Measurements from ENCODE around the gene SLC6A19. TPM values are rescaled to one million over a fixed set of nuclear protein-coding genes. Genes with fewer than 3 reads are reported as not detected.

Gene SLC6A19
- polyA plus RNA-seq, 1 experiment: not detected

DNA sequence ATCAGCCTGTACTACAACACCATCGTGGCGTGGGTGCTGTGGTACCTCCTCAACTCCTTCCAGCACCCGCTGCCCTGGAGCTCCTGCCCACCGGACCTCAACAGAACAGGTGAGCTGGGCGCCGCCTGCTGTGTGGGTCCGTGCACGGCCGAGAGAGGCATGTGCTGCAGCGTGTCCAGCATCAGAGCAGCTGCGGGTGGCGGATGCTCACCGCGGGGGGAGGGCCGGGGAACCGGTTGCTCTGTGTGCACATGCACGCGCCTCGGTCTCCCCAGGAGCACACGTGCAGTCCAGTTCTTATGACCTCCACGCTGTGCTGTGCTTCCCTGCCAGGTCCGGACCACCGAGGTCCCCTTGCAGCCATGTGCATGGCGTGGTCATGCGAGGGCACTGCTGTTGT, 31.4 kb downstream of the SLC6A19 start:
- no peak overlapping the region for H3K4me3 ChIP-seq (ENCODE audit: low read depth, low read length)
- no peaks in the 10 kb centered on the region for H3K36me3 ChIP-seq (ENCODE audit: control insufficient read depth, insufficient read depth, low read length)
- ChIA-PET CTCF (no interaction called here), POLR2A (no interaction called here)
- no peak for DNase-seq (ENCODE audit: low read depth)
- TF ChIP-seq, protein P1, sequence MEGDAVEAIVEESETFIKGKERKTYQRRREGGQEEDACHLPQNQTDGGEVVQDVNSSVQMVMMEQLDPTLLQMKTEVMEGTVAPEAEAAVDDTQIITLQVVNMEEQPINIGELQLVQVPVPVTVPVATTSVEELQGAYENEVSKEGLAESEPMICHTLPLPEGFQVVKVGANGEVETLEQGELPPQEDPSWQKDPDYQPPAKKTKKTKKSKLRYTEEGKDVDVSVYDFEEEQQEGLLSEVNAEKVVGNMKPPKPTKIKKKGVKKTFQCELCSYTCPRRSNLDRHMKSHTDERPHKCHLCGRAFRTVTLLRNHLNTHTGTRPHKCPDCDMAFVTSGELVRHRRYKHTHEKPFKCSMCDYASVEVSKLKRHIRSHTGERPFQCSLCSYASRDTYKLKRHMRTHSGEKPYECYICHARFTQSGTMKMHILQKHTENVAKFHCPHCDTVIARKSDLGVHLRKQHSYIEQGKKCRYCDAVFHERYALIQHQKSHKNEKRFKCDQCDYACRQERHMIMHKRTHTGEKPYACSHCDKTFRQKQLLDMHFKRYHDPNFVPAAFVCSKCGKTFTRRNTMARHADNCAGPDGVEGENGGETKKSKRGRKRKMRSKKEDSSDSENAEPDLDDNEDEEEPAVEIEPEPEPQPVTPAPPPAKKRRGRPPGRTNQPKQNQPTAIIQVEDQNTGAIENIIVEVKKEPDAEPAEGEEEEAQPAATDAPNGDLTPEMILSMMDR (IDR thresholded peaks at IDR 0.05; ENCODE audit: insufficient read depth, low read depth, low read length): no peak
- H3K27me3 ChIP-seq (ENCODE audit: control insufficient read depth, insufficient read depth, low read length): peaks cover 2% of the 10 kb centered on the region

DNA sequence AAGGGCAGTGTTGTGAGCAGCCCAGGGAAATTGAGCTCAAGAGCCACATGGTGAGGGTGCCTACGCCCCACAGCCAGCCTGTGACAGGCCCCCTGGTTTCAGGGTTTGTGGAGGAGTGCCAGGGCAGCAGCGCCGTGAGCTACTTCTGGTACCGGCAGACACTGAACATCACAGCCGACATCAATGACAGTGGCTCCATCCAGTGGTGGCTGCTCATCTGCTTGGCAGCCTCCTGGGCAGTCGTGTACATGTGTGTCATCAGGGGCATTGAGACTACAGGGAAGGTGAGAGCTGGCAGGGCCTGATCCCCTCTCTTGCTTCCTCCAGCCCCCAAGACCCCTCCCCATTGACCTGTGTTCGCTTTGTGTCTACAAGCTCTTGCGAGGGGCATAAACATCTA, 34.0 kb downstream of the SLC6A19 start:
- no peaks in the 10 kb centered on the region for H3K36me3 ChIP-seq (ENCODE audit: control insufficient read depth, insufficient read depth, low read length)
- no peaks in the 10 kb centered on the region; the same call in 1 of the 2 replicates for H3K27me3 ChIP-seq (ENCODE audit: control insufficient read depth, insufficient read depth, low read length)
- ChIA-PET POLR2A (no interaction called here), CTCF (no interaction called here)
- DNase-seq (ENCODE audit: low read depth): no peak
- TF ChIP-seq, protein P1 (IDR thresholded peaks at IDR 0.05; ENCODE audit: insufficient read depth, low read depth, low read length): no peak
- H3K4me3 ChIP-seq (ENCODE audit: low read depth, low read length): no peak overlapping the region

DNA sequence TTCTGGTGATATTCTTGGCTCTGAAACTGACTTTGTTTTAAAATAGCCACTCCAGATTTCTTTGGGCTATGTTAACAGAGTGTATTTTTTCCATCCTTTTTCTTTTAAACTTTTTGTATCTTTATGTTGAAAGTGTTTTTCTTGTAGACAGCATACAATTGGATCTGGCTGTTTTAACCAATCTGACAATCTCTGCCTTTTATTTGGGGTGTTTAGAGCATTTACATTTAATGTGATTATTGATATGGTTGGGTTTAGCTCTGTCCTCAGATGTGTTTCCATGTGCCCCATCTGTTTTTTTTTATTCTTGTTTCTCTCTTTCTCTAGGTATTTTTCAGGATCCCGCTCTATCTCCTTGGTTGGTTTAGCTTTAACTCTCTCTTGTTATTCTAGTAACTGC, 34.4 kb downstream of the SLC6A19 start:
- Histone ChIP-seq H3K27me3 (ENCODE audit: control insufficient read depth, insufficient read depth, low read length) (no peaks in the 10 kb centered on the region; the same call in 1 of the 2 replicates), H3K36me3 (ENCODE audit: control insufficient read depth, insufficient read depth, low read length) (no peaks in the 10 kb centered on the region), H3K4me3 (ENCODE audit: low read depth, low read length) (no peak overlapping the region)
- CTCF ChIA-PET: no interaction called here
- TF ChIP-seq, protein P1 (IDR thresholded peaks at IDR 0.05; ENCODE audit: insufficient read depth, low read depth, low read length): no peak
- no peak for DNase-seq (ENCODE audit: low read depth)
- POLR2A ChIA-PET: no interaction called here

DNA sequence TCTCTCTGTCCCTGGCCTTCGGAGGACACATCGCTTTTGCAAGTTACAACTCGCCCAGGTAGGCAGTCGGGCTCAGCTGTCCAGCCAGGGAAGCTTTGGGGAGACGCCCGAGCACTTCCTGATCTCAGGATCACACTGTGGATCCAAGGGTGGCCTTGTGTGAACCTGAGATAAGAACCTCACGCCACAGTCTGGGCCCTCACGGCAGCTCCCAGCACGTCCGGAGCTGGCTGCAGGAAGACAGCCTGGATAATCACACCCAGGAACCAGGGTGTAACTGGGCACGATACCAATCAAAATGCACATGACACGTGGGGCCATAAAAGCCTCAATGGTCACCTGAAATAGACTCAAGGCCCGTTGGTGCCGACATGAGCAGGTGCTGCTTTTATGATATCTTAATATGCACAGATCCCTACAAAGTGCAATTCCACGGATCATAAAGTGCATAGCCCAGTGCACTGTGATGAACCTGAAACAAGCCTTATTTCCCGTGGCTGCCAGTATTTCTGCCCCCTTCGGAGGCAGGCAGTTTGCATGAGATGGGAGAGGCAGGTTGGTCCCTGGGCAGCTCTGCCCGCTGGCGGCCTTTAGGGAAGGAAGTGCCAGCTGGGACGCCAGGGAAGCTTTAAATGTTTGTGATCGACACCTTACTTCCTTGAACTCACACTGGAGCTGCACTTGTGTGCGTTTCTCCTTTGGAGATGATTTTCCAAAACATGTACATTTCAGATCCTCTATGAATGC, 38.3 kb downstream of the SLC6A19 start:
- Histone ChIP-seq H3K4me3 (ENCODE audit: low read depth, low read length) (no peak overlapping the region), H3K36me3 (ENCODE audit: control insufficient read depth, insufficient read depth, low read length) (no peaks in the 10 kb centered on the region), H3K27me3 (ENCODE audit: control insufficient read depth, insufficient read depth, low read length) (no peaks in the 10 kb centered on the region; the same call in 1 of the 2 replicates)
- TF ChIP-seq, protein P1 (IDR thresholded peaks at IDR 0.05; ENCODE audit: insufficient read depth, low read depth, low read length): no peak
- ChIA-PET CTCF (no interaction called here), POLR2A (no interaction called here)
- no peak for DNase-seq (ENCODE audit: low read depth)

DNA sequence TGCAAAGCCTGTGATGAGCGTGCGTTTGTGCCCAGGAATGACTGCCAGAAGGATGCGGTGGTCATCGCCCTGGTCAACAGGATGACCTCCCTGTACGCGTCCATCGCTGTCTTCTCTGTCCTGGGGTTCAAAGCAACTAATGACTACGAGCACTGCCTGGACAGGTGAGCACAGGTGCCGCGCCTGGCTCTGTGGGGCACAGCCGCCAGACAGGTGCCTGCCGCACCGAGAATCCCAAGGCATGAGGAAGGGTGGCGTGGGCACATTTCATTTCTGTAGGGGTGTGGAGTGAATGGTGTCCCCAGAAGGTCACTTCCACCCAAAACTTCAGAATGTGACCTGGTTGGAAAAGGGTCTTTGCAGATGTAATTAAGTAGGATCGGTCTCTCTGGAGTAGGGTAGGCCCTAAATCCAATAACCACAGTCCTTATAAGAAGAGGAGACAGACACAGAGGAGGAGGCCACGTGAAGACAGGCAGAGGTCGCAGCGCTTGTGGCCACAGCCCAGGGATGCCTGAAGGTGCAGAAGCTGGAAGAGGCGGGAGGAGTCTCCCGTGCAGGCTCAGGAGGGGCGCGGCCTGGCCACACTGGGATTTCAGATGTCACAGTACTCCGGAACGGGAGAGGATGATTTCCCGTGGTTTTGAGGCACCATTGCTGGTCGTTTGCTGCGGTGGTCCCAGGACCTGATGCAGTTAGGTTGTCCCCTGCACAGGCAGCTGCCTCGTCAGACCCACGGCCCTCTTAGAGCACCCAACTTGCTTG, 39.3 kb downstream of the SLC6A19 start:
- Histone ChIP-seq H3K4me3 (ENCODE audit: low read depth, low read length) (no peak overlapping the region), H3K36me3 (ENCODE audit: control insufficient read depth, insufficient read depth, low read length) (no peaks in the 10 kb centered on the region), H3K27me3 (ENCODE audit: control insufficient read depth, insufficient read depth, low read length) (no peaks in the 10 kb centered on the region; the same call in 1 of the 2 replicates)
- CTCF ChIA-PET: no interaction called here
- POLR2A ChIA-PET: no interaction called here
- DNase-seq (ENCODE audit: low read depth): no peak
- TF ChIP-seq, protein P1 (IDR thresholded peaks at IDR 0.05; ENCODE audit: insufficient read depth, low read depth, low read length): no peak

Data from BJ (cell line).